A549 treated with Mapracorat at 1 μM for 4 hours (cell line): ENCODE measurements around the gene CNIH4. TPM values are rescaled to one million over a fixed set of nuclear protein-coding genes. Genes with fewer than 3 reads are reported as not detected.

Experiments
- total RNA-seq: library from RNA; stranded (reverse); fragments of 200-300 nt; extraction: Qiagen RNA extraction; gene quantifications from 5 replicates; pipeline ENCODE4 v1.2.3, GENCODE V29; 2022

CNIH4 gene
- 94.8 to 116 TPM (median 105 TPM) in 5 replicates for total RNA-seq

GRCh38 chr1:224356685-224357625 lies at the start of gene CNIH4:
Gene CNIH4 (plus strand): TSS chr1:224356879. CDS start chr1:224356925, 46 bp downstream.

GRCh38 chr1:224329842-224330753 lies 26.6 kb upstream of the CNIH4 start, which contains the start of gene NVL:
Gene NVL (minus strand): TSS chr1:224330172. CDS start chr1:224330127, 45 bp downstream.

Other genes starting within 250 kb of the CNIH4 start
- 21.5 to 30.0 TPM (median 26.9 TPM) in 5 replicates for gene FBXO28, start 242.8 kb upstream of the CNIH4 start, total RNA-seq
- gene DEGS1, start 173.6 kb upstream of the CNIH4 start, total RNA-seq: 124 to 142 TPM (median 137 TPM) in 5 replicates
- gene NVL, start 26.7 kb upstream of the CNIH4 start, total RNA-seq: 19.9 to 22.3 TPM (median 20.8 TPM) in 5 replicates
- 30.4 to 36.7 TPM (median 36.5 TPM) in 5 replicates for gene WDR26, start 77.9 kb downstream of the CNIH4 start, total RNA-seq